IPS DF 4.7 (cell line): ENCODE measurements around the gene RGMA.
A peak's percentile ranks its signal among the peaks of the same experiment; 100 is the strongest.

Experiments used
- DNase-seq: peaks from one replicate; pipeline ENCODE4 v3.0.0-alpha.2; 2013; ENCODE audit warnings: low spot score; ENCODE audit errors: extremely low read depth

RGMA gene

DNA sequence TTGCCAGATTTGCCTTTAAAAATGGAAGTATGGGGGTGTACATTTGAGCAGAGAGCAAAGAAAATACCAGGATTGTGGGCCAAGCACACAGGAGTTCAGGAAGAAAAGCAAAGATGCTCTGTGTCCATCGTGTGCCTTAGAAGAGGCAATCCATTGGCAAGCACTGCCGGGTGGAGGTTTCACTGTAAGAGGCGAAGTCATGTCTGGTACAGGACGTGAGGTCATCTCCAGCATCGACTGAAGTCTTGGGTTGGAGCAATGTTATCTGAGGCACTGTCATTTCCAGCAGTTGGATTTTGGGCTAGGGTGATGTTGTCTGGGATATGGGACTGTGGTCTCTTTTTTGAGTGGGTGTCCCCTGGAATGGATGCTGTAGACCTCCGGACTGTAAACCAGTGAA lies 4.8 kb upstream of the RGMA start:
- DNase-seq, result no peak

GRCh38 chr15:93091465-93091864 lies 2.5 kb upstream of the RGMA start:
- DNase-seq, result no peak

DNA sequence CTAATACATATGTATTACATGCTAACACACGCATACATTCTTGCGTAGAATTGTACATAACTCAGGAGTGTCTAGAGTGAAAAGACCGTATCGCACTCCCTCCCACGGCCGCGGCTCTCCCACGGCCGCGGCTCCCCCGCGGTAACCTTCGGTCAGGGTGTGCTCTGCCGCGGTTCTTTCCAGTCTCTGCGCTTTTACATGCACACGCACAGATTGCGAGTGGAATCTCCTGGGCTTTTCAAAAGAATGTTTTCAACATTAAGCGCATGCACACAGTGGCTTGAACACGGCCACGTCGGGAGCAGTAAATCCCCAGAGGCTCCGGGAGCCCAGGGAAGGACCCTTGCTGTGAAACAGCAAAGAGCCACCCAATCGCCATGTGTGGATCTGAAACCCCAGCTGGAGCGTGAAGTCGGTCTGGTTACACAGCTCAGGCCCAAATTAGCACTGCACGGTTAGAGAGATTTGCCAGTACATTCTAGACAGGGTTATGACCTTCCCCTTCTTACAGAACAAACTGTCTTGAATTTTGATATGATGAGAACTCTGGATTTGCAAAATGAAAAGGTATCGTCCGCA lies 805 bp upstream of the RGMA start:
- DNase-seq, result no peak

DNA sequence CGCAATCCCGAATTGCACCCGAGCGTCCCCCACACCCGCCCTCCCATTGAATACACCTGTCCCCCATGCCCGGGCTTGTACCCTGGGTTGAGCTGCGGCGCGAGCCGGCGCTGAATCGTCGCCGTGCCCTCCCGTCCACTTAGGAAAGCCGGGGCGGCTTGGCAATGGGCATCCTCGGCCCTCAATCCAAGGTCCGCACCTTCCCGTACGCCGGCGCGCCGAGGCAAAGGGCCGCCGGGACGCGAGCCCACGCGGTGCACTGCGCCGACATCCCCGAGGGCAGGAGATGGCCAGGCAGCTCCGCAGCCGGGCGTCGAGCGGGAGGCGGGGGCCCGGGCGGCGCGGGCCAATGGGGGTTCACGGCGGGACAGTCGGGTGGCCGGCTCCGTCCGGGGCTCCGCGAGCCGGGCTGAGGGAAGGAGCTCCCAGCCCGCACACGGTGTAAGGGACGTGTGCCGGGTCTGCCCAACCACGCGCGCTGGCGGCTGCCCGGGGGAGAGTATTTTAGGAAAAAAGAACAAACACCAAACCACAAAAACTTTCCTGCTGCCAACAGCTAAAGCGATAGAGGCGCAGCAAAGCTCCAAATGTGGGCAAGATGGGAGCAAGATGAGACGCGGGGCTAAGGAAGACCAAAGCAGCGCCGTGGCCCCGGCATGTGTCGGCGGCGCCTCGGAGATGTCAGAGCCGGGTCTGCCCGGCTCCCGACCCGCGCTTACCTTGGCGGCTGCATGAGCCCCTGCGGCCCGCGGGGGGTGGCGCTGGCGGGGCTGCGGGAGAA lies 621 bp downstream of the RGMA start:
- DNase-seq, result no peak

DNA sequence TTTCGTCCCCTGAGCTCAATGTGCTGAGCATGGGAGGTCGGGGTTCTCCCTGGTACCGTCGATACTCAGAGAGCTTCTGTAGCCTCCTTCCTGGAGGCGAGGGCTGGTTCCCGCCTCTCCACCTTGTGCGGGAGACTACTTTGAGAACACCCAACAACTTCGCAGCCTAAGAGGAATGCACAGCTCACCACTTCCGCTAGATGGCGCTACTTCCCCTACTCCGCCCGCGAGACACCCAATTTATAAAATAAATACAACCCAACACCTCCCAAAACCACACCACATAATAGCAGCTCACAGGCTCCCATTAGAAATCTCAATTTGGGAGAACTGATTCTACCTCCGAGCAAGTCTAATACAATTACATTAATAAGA lies 1.2 kb downstream of the RGMA start:
- DNase-seq, result peak; percentile 74

GRCh38 chr15:93086791-93087190 lies 2.2 kb downstream of the RGMA start:
- no peak for DNase-seq

- DNase-seq, result no peak
Observed at GRCh38 chr15:93085692-93086091, 3.3 kb downstream of the RGMA start.

DNA sequence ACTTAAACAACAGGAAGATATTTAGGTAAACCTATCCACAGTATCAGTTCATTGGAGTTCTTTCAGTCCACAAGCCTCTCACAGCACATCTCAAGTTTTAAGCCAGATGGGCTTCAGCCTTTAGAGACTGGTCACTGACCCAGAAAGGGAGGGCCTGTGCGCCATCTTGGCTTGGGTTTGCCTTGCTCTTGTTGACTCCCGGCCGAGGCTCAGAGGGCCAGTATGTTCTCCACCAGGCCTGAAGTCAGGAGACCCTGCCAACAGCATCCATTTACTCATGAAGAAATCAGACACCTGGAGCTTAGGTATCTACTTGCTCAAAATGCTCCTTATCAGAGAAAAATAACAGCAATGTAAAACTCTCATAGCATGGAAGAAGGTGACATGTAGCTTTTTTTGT lies 6.2 kb downstream of the RGMA start:
- no peak for DNase-seq

DNA sequence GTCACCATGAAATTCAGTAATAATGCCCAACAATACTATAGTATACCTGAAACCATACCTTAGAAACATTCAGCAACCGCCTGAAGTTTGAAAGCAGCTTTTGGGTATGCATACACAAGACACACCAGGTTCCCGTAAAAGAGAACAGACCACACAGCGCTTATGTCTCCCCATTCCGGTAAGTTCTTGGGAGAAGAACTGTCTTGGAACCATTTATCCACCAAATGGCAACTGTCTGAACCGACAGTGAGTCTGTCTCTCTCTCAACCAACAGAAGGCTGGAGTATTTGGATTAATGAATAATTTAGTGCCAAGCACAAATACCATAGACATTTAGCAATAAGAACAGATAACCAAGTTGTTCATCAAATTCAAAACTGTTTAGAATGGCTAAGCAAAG lies 7.6 kb downstream of the RGMA start:
- no peak for DNase-seq

DNA sequence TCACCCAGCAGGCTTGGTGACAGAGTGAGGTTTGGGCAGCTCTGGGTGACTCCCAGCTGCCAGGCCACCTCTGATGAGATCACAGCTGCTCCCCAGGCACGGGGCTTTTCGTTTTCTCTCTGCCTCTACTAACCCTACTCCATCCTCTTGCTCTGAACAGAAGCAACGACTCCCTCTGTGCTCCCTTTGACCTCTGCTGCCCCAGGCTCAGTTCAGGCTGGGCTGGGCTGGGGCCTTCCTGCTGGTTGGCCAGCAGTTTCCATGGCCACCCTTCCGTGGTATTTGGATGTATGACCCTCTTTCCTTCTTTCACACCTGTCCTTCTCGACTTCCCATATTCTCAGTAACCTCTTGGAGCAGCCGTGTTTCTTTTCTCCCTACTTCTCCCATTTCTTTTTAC lies 8.6 kb downstream of the RGMA start:
- no peak for DNase-seq

DNA sequence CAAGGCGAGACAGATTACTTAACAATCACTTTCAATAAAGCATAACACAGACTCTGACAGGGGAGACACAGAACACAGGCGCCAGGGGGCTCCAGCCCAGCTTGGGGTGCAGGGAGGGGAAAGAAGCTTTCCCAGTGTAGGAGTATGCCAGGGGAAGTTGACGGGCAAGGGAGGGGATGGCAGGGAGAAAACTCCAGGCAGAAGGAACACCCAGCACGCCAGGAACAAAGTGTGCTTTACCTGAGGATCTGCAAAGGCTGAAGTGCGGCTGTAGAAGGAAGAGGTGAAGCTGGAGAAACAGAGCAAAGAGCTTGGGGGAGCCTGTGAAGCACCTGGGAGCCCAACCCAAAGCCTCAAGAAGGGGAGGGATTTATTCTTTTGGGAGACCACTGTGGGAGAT lies 12.1 kb downstream of the RGMA start:
- DNase-seq, result no peak

DNA sequence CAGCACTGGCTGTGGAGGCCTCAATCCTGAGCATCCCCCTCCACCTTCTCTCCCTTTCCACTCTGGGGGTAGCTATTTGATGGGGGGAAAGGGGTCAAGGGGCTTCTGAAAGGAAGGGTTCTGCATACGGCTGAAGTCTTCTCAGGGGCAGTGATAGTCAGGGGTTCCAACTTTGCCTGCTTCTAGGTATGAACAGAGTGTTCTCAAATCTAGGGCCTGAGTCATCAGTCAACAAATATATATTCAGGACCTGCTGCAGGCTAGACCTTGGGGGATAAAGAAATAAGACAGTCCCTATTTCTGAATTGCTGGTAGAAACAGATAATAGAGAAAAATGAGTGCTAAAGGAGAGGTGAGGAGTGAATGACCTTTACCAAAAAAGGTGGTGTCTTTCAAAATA lies 12.8 kb downstream of the RGMA start:
- no peak for DNase-seq

GRCh38 chr15:93074599-93074998 lies 14.4 kb downstream of the RGMA start:
- no peak for DNase-seq

- no peak for DNase-seq
Observed at GRCh38 chr15:93073465-93073952, 15.5 kb downstream of the RGMA start.

- no peak for DNase-seq
Observed at GRCh38 chr15:93072411-93073394, 16.3 kb downstream of the RGMA start.

DNA sequence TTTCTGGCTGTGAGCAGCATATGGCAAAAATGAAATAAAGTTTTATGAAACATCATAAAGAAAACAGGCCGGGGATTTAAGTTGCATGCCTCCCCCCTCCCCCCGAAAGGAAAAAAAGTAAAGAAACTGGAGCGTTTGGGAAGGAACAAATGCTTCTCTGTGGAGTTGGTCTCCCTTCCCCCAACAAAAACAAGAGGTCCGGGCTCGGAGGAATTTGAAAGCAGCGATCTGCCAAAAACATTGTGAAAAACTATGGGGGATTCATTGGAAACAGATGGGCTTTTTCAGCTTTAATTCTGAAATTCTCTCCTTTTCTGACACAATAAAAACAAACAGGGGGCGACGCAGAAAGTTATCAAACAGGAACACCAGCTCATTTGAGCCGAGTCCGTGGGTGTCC lies 17.0 kb downstream of the RGMA start:
- DNase-seq, result no peak

GRCh38 chr15:93071469-93071936 lies 17.5 kb downstream of the RGMA start:
- DNase-seq, result no peak

DNA sequence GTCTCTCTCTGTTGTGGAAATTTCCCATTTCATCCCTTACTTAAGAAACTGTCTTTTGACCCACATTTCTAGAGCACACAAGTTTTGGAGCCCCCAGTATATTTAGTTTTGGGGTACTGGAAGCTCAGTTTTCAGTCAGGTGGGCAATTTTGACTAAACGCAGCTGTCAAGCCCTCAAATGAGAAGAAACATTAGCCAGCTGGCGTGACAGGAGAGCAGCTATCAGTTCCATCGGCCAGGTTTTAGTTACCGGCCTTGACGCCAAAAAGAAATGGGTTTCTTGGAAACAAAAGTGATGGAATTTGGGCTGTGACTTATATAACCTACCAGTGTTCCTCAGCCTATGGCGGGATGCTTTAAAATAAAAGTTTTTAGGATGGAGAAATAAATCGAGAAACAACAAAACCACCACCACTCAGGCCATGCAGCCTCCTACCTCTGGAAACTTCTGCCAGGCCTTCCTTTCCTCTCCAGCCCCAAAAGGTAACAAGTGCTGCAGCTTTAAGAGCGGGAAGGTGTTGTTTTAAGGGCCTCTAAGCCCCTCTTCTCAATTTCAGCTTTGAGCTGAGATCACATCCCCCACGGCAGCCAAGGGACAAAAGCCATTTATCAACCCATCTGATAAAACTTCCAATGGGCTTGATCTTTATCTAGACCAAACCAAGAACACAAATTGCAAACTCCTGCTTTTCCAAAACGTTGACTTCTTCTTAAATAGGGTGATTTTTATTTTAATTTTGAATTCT lies 18.3 kb downstream of the RGMA start:
- DNase-seq, result no peak

GRCh38 chr15:93070132-93070531 lies 18.9 kb downstream of the RGMA start:
- no peak for DNase-seq

- no peak for DNase-seq
Observed at GRCh38 chr15:93068581-93069199, 20.3 kb downstream of the RGMA start.

DNA sequence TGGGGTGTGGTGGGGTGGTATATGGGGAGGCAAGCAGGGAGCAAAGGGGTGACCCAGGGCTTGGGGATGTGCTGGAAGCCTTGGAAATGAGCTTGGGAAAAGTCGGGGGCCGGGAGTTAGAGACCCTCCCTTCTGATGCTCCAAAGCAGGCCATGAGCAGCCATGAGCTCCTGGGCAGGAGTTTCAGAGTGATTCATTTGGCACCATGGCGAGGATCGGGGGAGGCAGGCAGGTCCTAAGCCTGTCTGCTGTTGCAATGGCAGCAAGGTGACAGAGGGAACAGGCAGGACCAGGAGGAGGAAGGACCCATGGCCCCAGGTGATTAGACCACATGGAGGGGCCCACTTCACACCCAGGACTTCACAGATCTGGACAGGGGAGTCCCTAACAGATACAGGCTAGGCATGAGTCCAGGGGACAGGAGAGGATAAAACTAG lies 21.3 kb downstream of the RGMA start:
- no peak for DNase-seq
